Neural cell (in vitro differentiated cells): Measurements from ENCODE around the gene TMCO4. TPM values are rescaled to one million over a fixed set of nuclear protein-coding genes. Genes with fewer than 3 reads are reported as not detected.

Experiments
- H2AFZ ChIP-seq: fragments of 200-600, 300-800 bp; sonication (generic), shearing (Covaris generic); 2 replicates; pipeline ENCODE4 v1.6.0; 2014; ENCODE audit warnings: low read depth, mild to moderate bottlenecking, antibody characterized with exemption, low read length, moderate library complexity
- H3F3A ChIP-seq: fragments of 200-600 bp; shearing (Covaris generic); 2 replicates; pipeline ENCODE4 v1.6.1; 2016; ENCODE audit warnings: mild to moderate bottlenecking, moderate library complexity, mixed read lengths, antibody characterized with exemption, low read length; ENCODE audit not compliant: insufficient read depth, poor library complexity, severe bottlenecking
- H3K27ac ChIP-seq: fragments of 200-600, 300-800 bp; sonication (generic), shearing (Covaris generic); 2 replicates; pipeline ENCODE4 v1.5.1; 2014; ENCODE audit warnings: mild to moderate bottlenecking, low read length, moderate library complexity
- H3K27me3 ChIP-seq: fragments of 300-800, 200-600 bp; sonication (generic), shearing (Covaris generic); 2 replicates; pipeline ENCODE4 v1.6.0; 2014; ENCODE audit warnings: mild to moderate bottlenecking, low read depth, low read length, moderate library complexity; ENCODE audit not compliant: insufficient read depth
- H3K36me3 ChIP-seq: fragments of 300-800, 200-600 bp; sonication (generic), shearing (Covaris generic); 2 replicates; pipeline ENCODE4 v1.5.1; 2014; ENCODE audit warnings: mild to moderate bottlenecking, antibody characterized with exemption, low read length, moderate library complexity; ENCODE audit not compliant: insufficient read depth
- H3K4me2 ChIP-seq: fragments of 300-800, 200-600 bp; sonication (generic), shearing (Covaris generic); 2 replicates; pipeline ENCODE4 v1.6.0; 2014; ENCODE audit warnings: mild to moderate bottlenecking, low read length
- H3K4me3 ChIP-seq: fragments of 300-800, 200-600 bp; sonication (generic), shearing (Covaris generic); 2 replicates; pipeline ENCODE4 v1.5.1; 2014; ENCODE audit warnings: mild to moderate bottlenecking, low read length, moderate library complexity
- H3K79me2 ChIP-seq: fragments of 200-600 bp; shearing (Covaris generic); replicated peaks from 2 replicates; pipeline ENCODE4 v1.6.0; 2014; ENCODE audit warnings: mild to moderate bottlenecking, low read length, moderate library complexity; ENCODE audit not compliant: insufficient read depth
- H3K9ac ChIP-seq: fragments of 300-800, 200-600 bp; sonication (generic), shearing (Covaris generic); 2 replicates; pipeline ENCODE4 v1.6.1; 2016; ENCODE audit warnings: mild to moderate bottlenecking, low read length, mixed read lengths
- H3K9me2 ChIP-seq: fragments of 200-600 bp; shearing (Covaris generic); 2 replicates; pipeline ENCODE4 v1.6.1; 2016; ENCODE audit warnings: mild to moderate bottlenecking, low read length, mixed read lengths; ENCODE audit not compliant: insufficient read depth
- H3K9me3 ChIP-seq: fragments of 200-600, 300-800 bp; sonication (generic), shearing (Covaris generic); 2 replicates; pipeline ENCODE4 v1.6.1; 2016; ENCODE audit warnings: mild to moderate bottlenecking, mixed run types, low read length, moderate library complexity, mixed read lengths
- H4K20me1 ChIP-seq: fragments of 200-600 bp; shearing (Covaris generic); 2 replicates; pipeline ENCODE4 v1.6.1; 2016; ENCODE audit warnings: mild to moderate bottlenecking, mixed run types; ENCODE audit not compliant: insufficient read depth
- EP300 ChIP-seq: fragments of 450-650 bp; conservative IDR thresholded peaks from 2 replicates; pipeline ENCODE4 v1.6.1; 2014; ENCODE audit warnings: antibody characterized with exemption, mild to moderate bottlenecking, moderate library complexity; ENCODE audit not compliant: poor library complexity, severe bottlenecking
- EZH2 ChIP-seq: fragments of 200-600, 300-800 bp; shearing (Covaris generic), sonication (generic); IDR thresholded peaks from 2 replicates; pipeline ENCODE4 v1.6.1; 2014; ENCODE audit warnings: antibody characterized with exemption, low read length, borderline replicate concordance, mild to moderate bottlenecking; ENCODE audit not compliant: insufficient read depth, poor library complexity, severe bottlenecking
- MXI1 ChIP-seq: fragments of 450-650 bp; conservative IDR thresholded peaks from 2 replicates; pipeline ENCODE4 v1.6.1; 2014; ENCODE audit warnings: antibody characterized with exemption, mild to moderate bottlenecking; ENCODE audit not compliant: poor library complexity, severe bottlenecking
- POLR2AphosphoS5 ChIP-seq: IDR thresholded peaks from 2 replicates; pipeline ENCODE4 v1.6.1; 2012
- RAD21 ChIP-seq: fragments of 450-650 bp; conservative IDR thresholded peaks from 2 replicates; pipeline ENCODE4 v1.6.1; 2014; ENCODE audit warnings: antibody characterized with exemption, mild to moderate bottlenecking, moderate library complexity
- REST ChIP-seq: IDR thresholded peaks from 2 replicates; pipeline ENCODE4 v1.6.1; 2012; ENCODE audit warnings: borderline replicate concordance
- SMC3 ChIP-seq: fragments of 450-650 bp; conservative IDR thresholded peaks from 2 replicates; pipeline ENCODE4 v1.6.1; 2014; ENCODE audit warnings: antibody characterized with exemption, mild to moderate bottlenecking, moderate library complexity; ENCODE audit not compliant: poor library complexity
- TAF1 ChIP-seq: IDR thresholded peaks from 2 replicates; pipeline ENCODE4 v1.6.1; 2012; ENCODE audit warnings: low read depth
- polyA plus RNA-seq: library from polyadenylated mRNA; depleted of rRNA; stranded (reverse); fragments of >200 nt; gene quantifications from 2 replicates; pipeline ENCODE4 v1.2.3, GENCODE V29; 2014
- TF ChIP-seq, protein P1 (sequence below): fragments of 450-650 bp; IDR thresholded peaks from 2 replicates; pipeline ENCODE4 v1.5.1; 2014; ENCODE audit warnings: antibody characterized with exemption, mild to moderate bottlenecking, moderate library complexity; ENCODE audit not compliant: poor library complexity, severe bottlenecking

TMCO4 gene
- polyA plus RNA-seq, 1 donor from 2014 or later: not detected

- Histone ChIP-seq H3F3A (no peaks in the 10 kb centered on the region), H3K27me3 (no peaks in the 10 kb centered on the region), H3K79me2 (no peaks in the 10 kb centered on the region), H3K27ac (no peak overlapping the region), H2AFZ (no peak overlapping the region), H3K9me2 (no peaks in the 10 kb centered on the region), H3K9ac (no peak overlapping the region), H3K36me3 (no peaks in the 10 kb centered on the region), H4K20me1 (no peaks in the 10 kb centered on the region), H3K9me3 (no peaks in the 10 kb centered on the region), H3K4me3 (no peak overlapping the region), H3K4me2 (no peak overlapping the region)
- TF ChIP-seq, protein P1, sequence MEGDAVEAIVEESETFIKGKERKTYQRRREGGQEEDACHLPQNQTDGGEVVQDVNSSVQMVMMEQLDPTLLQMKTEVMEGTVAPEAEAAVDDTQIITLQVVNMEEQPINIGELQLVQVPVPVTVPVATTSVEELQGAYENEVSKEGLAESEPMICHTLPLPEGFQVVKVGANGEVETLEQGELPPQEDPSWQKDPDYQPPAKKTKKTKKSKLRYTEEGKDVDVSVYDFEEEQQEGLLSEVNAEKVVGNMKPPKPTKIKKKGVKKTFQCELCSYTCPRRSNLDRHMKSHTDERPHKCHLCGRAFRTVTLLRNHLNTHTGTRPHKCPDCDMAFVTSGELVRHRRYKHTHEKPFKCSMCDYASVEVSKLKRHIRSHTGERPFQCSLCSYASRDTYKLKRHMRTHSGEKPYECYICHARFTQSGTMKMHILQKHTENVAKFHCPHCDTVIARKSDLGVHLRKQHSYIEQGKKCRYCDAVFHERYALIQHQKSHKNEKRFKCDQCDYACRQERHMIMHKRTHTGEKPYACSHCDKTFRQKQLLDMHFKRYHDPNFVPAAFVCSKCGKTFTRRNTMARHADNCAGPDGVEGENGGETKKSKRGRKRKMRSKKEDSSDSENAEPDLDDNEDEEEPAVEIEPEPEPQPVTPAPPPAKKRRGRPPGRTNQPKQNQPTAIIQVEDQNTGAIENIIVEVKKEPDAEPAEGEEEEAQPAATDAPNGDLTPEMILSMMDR: no peak
- no peak for TF ChIP-seq RAD21
- TF ChIP-seq REST: no peak
- TF ChIP-seq MXI1: no peak
- no peak for TF ChIP-seq SMC3
- no peak for TF ChIP-seq POLR2AphosphoS5
- no peak for TF ChIP-seq EZH2
- TF ChIP-seq EP300: no peak
- no peak for TF ChIP-seq TAF1
These were observed 8.6 kb upstream of the TMCO4 start for GRCh38 chr1:19808351-19808750.

DNA sequence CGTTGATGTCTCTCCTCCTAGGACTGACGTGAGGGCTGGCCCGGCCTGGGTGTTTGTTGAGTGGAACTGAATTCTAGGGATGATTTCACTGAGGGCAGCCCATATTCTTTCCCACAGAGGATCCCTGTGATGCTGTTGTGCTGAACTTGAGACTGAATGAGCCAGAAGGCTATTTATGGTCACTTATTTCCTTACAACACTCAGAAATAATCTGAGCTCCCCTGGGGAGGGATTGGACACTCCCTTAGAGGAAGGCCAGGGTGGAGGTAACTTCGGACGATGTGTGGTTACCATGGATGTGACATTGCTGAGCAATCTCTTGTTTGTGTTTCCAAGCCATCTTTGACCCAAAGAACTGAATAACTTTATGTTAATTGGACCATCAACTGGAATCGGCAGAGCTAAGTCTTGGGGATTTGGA is 5.1 kb upstream of the TMCO4 start:
- no peak for TF ChIP-seq MXI1
- no peak for TF ChIP-seq TAF1
- no peak for TF ChIP-seq POLR2AphosphoS5
- no peak for TF ChIP-seq SMC3
- Histone ChIP-seq H3K4me2 (no peak overlapping the region), H3K9me2 (no peaks in the 10 kb centered on the region), H2AFZ (no peak overlapping the region), H3K79me2 (no peaks in the 10 kb centered on the region), H3K4me3 (no peak overlapping the region), H3F3A (no peaks in the 10 kb centered on the region), H3K27me3 (peaks cover 23% of the 10 kb centered on the region), H3K9ac (no peak overlapping the region), H3K27ac (no peak overlapping the region), H4K20me1 (no peaks in the 10 kb centered on the region), H3K9me3 (no peaks in the 10 kb centered on the region), H3K36me3 (no peaks in the 10 kb centered on the region)
